AG08396 (cell line): Measurements from ENCODE around the gene TBC1D1.

Experiments used
- DNase-seq: peaks from one replicate; pipeline ENCODE4 v3.0.0; 2012; ENCODE audit warnings: low spot score, mixed read lengths

TBC1D1 gene

DNA sequence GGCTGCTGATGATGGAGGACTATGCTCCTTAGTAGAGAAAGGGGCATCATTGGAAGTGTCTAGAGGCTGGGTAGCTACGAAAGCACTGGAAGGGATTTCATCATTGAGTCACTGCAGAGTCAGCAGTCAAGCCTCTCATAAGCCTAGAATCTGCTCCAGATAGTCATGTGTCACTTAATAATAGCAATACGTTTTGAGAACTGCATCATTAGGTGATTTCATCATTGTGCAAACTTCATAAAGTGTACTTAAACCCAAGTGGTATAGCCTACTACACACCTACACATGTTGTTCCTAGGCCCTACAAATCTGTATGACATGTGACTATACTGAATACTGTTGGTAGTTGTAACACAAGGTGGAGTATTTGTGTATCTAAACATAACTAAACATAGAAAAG, 234.9 kb downstream of the TBC1D1 start:
- no peak for DNase-seq

DNA sequence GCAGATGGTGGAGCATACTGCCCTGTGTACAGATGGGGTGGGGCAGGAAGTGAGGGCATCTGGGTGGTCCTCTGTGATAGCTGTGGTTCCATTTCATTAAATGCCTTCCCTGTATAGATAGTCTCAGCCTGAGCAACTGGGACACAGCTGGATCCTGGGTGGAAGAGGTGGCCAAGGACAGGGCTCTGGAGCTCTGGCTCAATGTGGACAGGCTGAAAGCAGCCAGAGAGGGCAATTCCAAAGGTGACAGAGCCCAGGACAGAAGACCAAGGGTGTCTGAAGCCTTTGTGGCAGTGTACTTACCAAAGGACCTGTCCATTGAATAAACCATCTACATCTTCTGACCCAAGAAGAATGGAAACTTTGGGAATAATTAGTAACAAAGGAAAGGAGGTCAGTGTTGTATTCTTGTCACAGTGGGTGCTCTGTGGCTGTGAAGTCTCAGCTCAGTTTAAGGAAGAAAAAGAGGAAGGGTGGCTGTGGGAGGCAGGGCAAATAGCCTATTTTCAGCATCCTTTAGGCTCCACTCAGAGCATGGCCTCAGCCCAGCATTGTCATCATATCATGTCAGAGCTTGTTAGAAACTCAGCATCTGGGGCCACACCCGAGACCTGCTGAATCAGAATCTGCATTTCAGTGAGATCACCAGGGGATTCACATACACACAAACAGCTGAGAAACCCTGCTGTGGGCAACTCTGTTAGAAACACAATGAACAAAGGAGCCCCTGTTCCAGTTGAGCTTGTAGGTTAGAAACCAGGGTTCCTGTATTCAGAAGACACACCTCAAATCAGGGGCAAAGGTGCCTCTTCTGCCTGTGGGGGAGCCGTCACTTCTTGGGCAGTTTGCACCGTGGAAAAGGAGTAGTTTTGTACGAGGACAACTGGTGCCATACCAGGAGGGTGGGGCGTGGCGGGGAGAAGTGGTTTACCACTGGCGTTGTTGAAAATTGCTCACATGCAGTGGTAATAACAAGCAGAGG, 237.9 kb downstream of the TBC1D1 start:
- DNase-seq = peak; percentile 29

DNA sequence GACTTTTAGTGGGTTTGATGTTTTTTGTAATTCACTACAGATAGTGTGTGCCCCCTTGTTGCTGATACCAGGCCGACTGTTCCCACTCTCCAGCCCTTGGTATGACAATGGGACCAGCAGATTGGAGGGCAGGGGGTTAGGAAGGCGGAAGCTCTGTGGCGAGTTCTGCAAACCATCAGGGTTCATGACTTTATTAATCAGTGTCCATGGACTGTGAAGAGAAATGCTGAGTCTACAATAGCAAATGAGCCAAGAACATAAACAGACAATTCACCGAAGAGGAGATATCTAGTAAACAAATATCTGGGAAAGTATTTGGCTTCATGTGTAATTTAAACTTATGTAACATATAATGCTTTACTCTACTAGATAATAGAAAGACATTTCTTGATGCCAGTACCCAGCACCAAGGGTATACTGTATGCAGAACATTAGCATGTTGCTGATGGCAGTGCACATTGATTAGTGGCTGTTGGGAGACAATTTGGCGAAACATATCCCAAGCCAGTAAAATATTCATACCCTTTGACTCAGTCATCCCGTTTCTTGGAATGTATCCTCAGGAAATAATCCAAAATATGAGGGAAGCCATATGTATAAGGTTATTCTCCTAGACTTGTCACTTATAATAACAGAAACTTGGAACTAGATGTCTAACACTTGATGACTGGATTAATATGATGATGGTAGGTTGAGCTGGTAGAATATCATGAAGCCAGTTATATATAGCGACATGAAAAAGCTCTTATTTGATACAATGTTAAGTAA, 238.8 kb downstream of the TBC1D1 start:
- DNase-seq = no peak

- no peak for DNase-seq
Measured at GRCh38 chr4:38130884-38131283, 240.0 kb downstream of the TBC1D1 start.

DNA sequence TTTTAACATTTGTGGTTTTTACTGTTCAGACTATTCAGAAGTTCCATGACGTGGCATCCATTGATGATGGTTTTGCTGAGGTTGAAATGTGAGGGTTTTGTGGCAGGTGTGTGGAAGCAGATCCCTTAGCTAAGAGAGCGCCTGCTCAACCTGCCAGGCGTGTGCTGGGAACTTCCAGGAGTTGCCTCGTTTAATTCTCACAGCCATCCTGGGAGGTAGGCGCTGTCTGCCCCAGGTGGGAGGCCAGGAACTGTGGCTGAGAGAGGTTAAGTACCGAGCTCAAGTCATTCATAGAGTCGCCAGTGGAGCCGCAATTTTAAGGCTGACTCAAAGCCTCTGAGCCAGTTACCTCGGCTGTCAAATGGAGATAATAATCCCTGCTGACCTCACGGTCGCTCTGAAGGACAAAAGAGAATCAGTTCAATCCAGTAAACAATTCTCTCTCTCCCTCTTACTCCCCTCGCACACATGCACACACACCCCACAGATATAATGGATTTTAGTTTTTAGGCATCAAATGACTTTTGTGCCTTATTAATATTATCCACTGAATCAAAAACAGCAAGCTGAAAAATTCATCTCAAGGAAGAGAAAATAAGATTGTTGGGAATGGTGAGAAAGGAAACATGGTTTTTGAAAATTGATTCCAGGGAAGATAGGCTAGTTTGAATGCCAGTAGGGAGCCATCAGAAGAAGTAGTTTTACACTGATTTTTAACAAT, 240.6 kb downstream of the TBC1D1 start:
- no peak for DNase-seq

DNA sequence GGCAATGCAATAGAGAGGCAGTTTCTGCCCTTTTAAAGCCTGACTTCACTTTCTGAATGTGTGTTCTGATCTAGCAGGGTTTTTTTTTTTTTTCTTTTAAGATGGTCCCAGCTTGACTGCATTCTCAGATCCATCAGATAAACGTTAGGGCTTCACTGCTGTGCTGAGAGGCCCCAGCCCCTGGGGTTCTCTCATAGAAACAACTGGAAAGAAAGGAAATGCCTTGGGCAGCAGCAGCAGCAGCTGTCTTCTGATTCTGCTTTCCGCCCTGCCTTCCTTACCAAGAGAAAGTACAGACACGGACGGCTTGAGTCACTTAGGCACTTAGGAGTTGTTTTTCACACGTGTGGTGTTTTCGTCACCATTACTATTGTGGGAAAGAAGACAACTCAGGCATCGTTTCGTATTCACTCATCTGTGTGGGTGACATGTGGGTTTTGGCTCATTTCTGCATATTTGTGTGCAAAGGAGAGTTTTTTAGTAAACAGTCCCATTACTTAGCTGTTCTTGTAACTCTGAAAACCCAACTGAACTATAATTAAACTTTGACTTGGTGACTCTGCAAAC, 241.3 kb downstream of the TBC1D1 start:
- peak; percentile 62 for DNase-seq

DNA sequence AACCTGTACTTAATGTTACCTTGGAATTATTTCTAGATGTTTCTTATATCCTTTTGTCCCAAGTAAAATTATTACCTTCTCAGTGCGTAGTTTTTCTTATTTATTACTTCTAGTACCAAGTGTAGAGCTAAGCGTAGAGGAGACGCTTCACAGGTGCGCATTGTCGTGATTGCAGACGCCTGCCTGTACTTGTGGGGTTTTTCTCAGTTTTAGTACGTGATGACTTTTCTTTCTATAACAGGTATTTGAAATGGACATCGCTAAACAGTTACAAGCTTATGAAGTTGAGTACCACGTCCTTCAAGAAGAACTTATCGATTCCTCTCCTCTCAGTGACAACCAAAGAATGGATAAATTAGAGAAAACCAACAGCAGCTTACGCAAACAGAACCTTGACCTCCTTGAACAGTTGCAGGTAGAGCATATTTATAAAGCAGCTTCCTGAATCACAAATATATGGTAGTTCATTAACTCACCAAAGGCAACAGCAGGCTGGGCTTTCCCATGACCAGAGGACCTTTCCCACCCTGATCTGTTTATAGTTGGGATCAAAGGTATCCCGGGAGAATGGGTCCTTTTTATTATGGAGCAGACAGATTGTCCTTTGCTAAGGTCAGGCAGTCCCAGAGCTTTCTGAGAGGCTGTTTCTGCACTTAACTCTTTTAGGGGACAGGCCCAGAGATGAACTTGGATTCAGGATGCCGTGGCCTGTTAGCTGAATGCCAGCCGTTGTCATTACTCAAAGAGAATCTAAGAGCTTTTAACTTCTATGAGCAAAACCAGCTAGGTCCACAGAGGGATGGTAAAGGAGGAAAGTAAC, 242.2 kb downstream of the TBC1D1 start:
- DNase-seq = no peak

- DNase-seq = no peak
Measured at GRCh38 chr4:38133711-38134480, 243.0 kb downstream of the TBC1D1 start.

DNA sequence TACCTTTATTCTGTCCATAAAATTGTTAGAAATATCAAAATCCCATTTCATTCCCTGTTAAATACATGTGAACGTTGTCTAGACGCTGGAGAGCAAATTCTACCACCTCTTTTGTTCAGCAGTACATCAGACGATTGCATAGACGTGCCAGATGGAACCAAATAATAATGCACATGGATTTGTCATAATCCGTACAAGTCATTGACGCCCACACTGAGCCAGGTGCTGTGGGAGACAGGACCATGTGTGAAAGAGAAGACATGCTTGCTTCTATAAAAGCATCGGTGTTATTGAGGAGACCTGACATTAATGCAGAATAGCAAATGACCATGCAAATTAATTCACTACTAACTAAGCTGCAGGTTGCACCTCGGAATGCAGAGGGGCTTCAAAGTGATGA, 244.3 kb downstream of the TBC1D1 start:
- DNase-seq = no peak

DNA sequence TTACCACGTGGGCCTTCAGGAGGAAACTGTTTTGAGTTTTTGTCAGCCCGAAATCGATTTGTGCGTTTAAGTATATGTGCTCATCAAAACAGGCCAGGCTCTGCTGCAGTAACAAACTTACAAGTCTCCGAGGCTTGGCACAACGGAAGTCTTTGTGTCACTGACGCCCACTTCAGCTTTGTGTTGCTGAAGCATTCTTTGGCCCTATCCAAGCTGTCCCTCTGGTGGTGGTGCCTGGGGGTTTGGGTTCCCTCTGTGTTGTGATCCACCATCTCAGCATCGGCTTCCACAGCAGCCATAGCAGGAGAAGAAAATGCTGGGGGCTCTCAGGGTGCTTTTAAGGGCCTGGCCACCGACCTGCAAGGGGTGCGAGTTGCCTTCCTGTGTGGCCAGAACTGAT, 245.7 kb downstream of the TBC1D1 start:
- DNase-seq = no peak

- DNase-seq = no peak
Measured at GRCh38 chr4:38137080-38137479, 246.2 kb downstream of the TBC1D1 start.

- DNase-seq = no peak
Measured at GRCh38 chr4:38138363-38138762, 247.5 kb downstream of the TBC1D1 start.

DNA sequence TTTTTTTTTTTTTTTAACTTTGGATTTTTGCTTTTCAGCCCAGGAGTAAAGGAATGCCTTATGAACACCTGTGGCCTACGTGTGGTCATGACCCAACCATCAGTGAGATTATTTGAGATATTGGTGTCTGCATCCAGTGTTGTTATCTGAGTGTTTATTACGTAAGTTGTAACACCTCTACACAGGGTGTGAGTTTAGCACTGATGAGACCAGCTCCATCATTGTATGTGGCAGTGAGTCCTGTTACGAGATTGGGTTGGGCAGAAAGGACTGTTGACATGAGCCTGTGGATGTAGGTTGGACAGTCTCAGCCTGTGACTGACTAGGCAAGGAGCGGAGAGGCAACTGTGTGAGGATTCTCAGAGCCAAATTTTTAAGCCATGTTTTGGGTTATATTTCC, 248.3 kb downstream of the TBC1D1 start:
- DNase-seq = no peak

GRCh38 chr4:38140643-38141203, 249.8 kb downstream of the TBC1D1 start:
- no peak for DNase-seq

DNA sequence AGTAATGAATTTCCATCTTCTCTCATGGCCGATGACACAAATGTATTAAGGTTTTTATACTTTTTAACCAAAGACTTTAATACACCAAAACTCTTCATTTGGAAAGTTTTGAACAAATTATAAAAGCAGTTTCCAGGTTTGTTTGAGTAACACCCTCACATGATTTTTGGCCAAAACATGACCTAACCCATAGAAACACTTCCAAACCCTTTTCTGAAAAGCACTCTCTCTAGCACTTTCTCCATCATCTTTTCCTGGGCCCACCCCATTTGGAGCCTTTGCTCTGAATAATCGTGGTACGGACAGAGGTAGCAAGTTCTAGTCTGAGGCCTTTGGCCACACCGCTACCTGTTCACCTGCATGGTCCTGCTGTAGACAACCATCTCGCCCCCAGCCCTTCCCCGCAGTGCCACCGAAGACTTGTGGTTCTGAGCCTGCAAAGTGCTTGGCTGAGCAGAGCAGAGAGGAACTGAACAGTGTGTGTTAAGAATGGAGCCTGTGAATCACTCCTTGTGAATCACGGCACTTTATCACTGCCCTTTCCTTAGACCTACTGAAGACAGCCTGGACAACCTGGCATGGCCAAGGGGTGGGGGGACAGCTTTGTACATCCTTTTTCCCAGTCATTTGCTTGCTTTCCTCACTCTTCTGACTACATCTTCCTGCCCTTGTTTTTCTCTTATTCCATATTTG, 251.1 kb downstream of the TBC1D1 start:
- DNase-seq = peak; percentile 65

- no peak for DNase-seq
Measured at GRCh38 chr4:38144031-38144430, 253.1 kb downstream of the TBC1D1 start.

DNA sequence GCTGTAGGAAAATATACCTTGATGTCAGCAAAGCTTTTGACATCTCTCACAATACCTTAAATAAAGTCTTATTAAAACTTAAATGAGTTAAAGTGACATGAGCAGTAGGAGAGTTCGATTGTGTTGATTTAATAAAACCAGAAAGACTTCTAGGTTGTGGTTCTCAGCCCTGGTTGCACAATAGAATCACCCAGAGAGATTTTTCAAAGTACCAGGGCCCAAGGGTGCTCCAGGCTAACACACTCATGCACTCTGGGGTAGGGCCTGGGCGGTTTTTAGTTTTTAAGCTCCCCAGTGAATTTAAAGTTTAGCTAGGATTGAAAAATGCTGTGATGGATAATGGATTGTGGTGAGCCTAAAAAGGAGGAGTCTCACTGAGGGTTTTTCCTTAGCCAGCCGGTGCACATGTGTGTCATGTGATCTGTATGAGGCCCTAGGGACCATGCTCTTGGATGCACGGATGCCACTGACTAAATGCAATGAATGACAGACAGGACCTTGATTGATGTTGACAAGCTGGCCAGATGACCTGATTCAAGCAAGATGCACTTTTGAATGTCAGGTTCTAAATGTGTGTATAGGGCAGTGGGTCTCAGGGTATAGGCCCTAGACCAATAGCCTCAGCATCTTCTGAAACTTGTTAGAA, 254.3 kb downstream of the TBC1D1 start:
- DNase-seq = no peak

GRCh38 chr4:38145741-38146140, 254.9 kb downstream of the TBC1D1 start:
- DNase-seq = peak; percentile 73

GRCh38 chr4:38146383-38146782, 255.5 kb downstream of the TBC1D1 start:
- DNase-seq = no peak
